Measurements from ENCODE around the gene SLC16A4. TPM values are rescaled to one million over a fixed set of nuclear protein-coding genes. Genes with fewer than 3 reads are reported as not detected.
"Not testable (repeated sequence)": the region's sequence is repeated elsewhere in the genome, so short reads cannot be mapped to it uniquely, and the experiment has no call there.

Gene SLC16A4
- total RNA-seq, 1 donor from 2014 or later = 4.1 TPM

GRCh38 chr1:110411173-110411735 is 20.4 kb upstream of the SLC16A4 start:
- no peak for FAIRE-seq
- no peak for DNase-seq (ENCODE audit: low spot score in 2 of 2)

GRCh38 chr1:110409316-110409715 is 18.5 kb upstream of the SLC16A4 start:
- FAIRE-seq (no peak), DNase-seq (ENCODE audit: low spot score in 2 of 2) (no peak)

- DNase-seq (ENCODE audit: low spot score in 2 of 2) (no peak), FAIRE-seq (no peak)
Observed at GRCh38 chr1:110408488-110408887, 17.7 kb upstream of the SLC16A4 start.

GRCh38 chr1:110407260-110408210 is 16.7 kb upstream of the SLC16A4 start, which contains the start of gene LAMTOR5:
Gene LAMTOR5, minus strand, starts transcription at chr1:110407694. Its CDS starts 74 bp downstream, at chr1:110407620.
- FAIRE-seq = no peak
- DNase-seq (ENCODE audit: low spot score in 2 of 2) = peak; percentile 70 to 82

- DNase-seq (ENCODE audit: low spot score in 2 of 2); FAIRE-seq: not testable (repeated sequence)
Observed at GRCh38 chr1:110406407-110406806, 15.6 kb upstream of the SLC16A4 start.

- DNase-seq (ENCODE audit: low spot score in 2 of 2) (no peak), FAIRE-seq (no peak)
Observed at GRCh38 chr1:110404401-110404800, 13.6 kb upstream of the SLC16A4 start.

GRCh38 chr1:110403805-110404204 is 13.0 kb upstream of the SLC16A4 start:
- no peak for FAIRE-seq
- DNase-seq (ENCODE audit: low spot score in 2 of 2) = no peak

- DNase-seq (ENCODE audit: low spot score in 2 of 2); FAIRE-seq: not testable (repeated sequence)
Observed at GRCh38 chr1:110396259-110396958, 5.6 kb upstream of the SLC16A4 start.

GRCh38 chr1:110394493-110394820 is 3.6 kb upstream of the SLC16A4 start:
- no peak for FAIRE-seq
- DNase-seq (ENCODE audit: low spot score in 2 of 2) = no peak

- DNase-seq (ENCODE audit: low spot score in 2 of 2) = no peak
- FAIRE-seq = no peak
Observed at GRCh38 chr1:110393691-110394492, 3.1 kb upstream of the SLC16A4 start.

GRCh38 chr1:110393286-110393685 is 2.5 kb upstream of the SLC16A4 start:
- no peak for FAIRE-seq

GRCh38 chr1:110390096-110390495 is 730 bp downstream of the SLC16A4 start:
- FAIRE-seq = no peak

More at GRCh38 chr1:110393286-110393685, 2.5 kb upstream of the SLC16A4 start:
- DNase-seq (ENCODE audit: low spot score in 2 of 2) = no peak

GRCh38 chr1:110387048-110387754 is 3.6 kb downstream of the SLC16A4 start:
- DNase-seq (ENCODE audit: low spot score in 2 of 2) (no peak), FAIRE-seq (no peak)

More at GRCh38 chr1:110390096-110390495, 730 bp downstream of the SLC16A4 start:
- no peak for DNase-seq (ENCODE audit: low spot score in 2 of 2)

GRCh38 chr1:110385369-110385768 is 5.5 kb downstream of the SLC16A4 start:
- DNase-seq (ENCODE audit: low spot score in 2 of 2) (no peak), FAIRE-seq (no peak)

- DNase-seq (ENCODE audit: low spot score in 2 of 2) = no peak
- no peak for FAIRE-seq
Observed at GRCh38 chr1:110384581-110385321, 6.1 kb downstream of the SLC16A4 start.

- FAIRE-seq (no peak), DNase-seq (ENCODE audit: low spot score in 2 of 2) (no peak)
Observed at GRCh38 chr1:110383251-110383990, 7.4 kb downstream of the SLC16A4 start.

- DNase-seq (ENCODE audit: low spot score in 2 of 2) = no peak
- FAIRE-seq = no peak
Observed at GRCh38 chr1:110380672-110381283, 10.0 kb downstream of the SLC16A4 start.

- DNase-seq (ENCODE audit: low spot score in 2 of 2) = no peak
- FAIRE-seq = no peak
Observed at GRCh38 chr1:110375490-110375889, 15.3 kb downstream of the SLC16A4 start.

Measured in frontal cortex (tissue), 4 donors.